IPS-18a (cell line): ENCODE measurements around the gene PRF1.
"Not testable (repeated sequence)": the region's sequence is repeated elsewhere in the genome, so short reads cannot be mapped to it uniquely, and the experiment has no call there.

ENCODE experiments used
- H3K27ac ChIP-seq: one replicate; pipeline ENCODE4 v1.5.1; 2013; ENCODE audit warnings: low read length
- H3K27me3 ChIP-seq: one replicate; pipeline ENCODE4 v1.6.1; 2013; ENCODE audit warnings: mild to moderate bottlenecking, low read length; ENCODE audit not compliant: control insufficient read depth, insufficient read depth
- H3K36me3 ChIP-seq: one replicate; pipeline ENCODE4 v1.6.1; 2013; ENCODE audit warnings: low read depth, low read length; ENCODE audit not compliant: control insufficient read depth
- H3K4me1 ChIP-seq: one replicate; pipeline ENCODE4 v1.6.1; 2013; ENCODE audit warnings: low read depth, low read length; ENCODE audit not compliant: control insufficient read depth
- H3K4me3 ChIP-seq: one replicate; pipeline ENCODE4 v1.5.1; 2013; ENCODE audit warnings: low read length
- H3K9ac ChIP-seq: one replicate; pipeline ENCODE4 v1.6.1; 2013; ENCODE audit warnings: mild to moderate bottlenecking, low read length, moderate library complexity
- H3K9me3 ChIP-seq: one replicate; pipeline ENCODE4 v1.6.1; 2013; ENCODE audit warnings: low read depth, low read length; ENCODE audit not compliant: control insufficient read depth

The PRF1 gene

DNA sequence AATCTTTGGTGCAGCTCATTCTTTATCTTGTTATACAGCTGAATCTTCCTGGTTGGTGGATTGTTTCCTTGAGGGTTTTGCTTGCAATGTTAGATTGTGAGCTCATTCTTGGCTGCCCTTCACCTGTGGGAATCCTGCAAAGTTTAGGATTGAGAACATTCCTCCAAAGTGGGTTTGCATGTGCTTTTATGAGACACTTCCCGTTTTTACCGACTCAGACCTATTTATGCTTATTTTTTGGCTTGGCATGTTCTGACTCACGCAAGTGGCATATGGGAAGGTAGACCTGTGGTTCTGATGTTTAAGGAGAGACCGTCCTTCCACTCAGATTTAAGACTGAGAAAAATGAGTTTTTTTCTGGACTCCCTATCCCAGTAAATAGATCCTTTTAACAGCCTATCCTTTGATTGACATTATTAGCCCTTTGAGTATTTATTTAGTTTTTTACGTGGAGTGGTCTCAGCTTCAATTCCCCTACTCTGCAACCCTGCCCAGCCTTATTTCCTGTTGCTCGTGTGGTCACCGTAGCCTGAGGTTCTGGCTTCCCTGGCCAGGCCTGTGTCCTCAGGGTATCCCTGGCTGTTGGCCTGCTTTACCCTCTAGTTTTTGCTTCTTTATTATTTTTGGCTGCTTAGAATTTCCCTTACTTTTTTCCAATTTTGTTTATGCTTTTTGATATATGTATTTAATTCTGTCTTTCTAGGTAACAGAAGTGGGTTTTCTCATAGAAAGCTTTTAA, 13.4 kb upstream of the PRF1 start:
- Histone ChIP-seq H3K27ac (no peak overlapping the region), H3K9ac (no peak overlapping the region), H3K27me3 (no peaks in the 10 kb centered on the region), H3K9me3 (peaks cover 10% of the 10 kb centered on the region), H3K4me3 (no peak overlapping the region), H3K4me1 (no peaks in the 10 kb centered on the region), H3K36me3 (no peaks in the 10 kb centered on the region)

DNA sequence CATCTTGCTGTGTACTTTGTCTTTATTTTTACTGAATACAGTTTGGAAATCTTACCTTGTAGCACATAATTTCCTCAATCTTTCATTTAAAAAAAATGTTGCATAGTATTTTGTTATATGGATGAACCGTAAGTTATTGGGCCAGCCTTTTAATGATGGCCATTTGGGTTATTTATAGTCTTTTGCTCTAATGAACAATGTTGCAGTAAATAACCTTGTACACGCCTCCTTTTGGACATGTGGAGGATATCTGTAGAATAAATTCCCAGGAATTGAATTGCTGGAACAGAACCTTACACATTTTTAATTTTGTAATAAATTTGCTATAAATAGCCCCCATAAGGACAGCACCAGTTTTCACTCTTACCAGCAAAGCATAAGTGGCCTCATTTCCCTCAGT, 12.7 kb upstream of the PRF1 start:
- H3K36me3 ChIP-seq = no peaks in the 10 kb centered on the region
- H3K4me1 ChIP-seq = no peaks in the 10 kb centered on the region
- peaks cover 3% of the 10 kb centered on the region for H3K9me3 ChIP-seq
- no peak overlapping the region for H3K4me3 ChIP-seq
- H3K27ac ChIP-seq = no peak overlapping the region
- no peak overlapping the region for H3K9ac ChIP-seq
- H3K27me3 ChIP-seq = no peaks in the 10 kb centered on the region

DNA sequence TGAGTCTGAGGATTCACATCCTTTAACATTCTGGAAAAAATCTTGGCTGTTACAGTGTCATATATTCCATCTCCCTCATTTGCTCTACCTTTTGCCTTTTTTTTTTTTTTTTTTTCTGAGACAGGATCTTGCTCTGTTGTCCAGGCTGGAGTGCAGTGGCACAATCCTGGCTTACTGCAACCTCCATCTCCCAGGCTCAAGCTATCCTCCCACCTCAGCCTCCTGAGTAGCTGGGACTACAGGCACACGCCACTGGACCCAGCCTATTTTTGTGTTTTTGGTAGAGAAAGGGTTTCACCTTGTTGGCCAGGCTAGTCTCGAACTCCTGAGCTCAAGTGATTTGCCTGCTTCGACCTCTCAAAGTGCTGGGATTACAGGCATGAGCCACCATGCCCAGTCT, 11.8 kb upstream of the PRF1 start:
- not testable (repeated sequence) for H3K9me3 ChIP-seq, H3K27ac ChIP-seq, H3K4me3 ChIP-seq, H3K9ac ChIP-seq, H3K27me3 ChIP-seq, H3K36me3 ChIP-seq, H3K4me1 ChIP-seq

DNA sequence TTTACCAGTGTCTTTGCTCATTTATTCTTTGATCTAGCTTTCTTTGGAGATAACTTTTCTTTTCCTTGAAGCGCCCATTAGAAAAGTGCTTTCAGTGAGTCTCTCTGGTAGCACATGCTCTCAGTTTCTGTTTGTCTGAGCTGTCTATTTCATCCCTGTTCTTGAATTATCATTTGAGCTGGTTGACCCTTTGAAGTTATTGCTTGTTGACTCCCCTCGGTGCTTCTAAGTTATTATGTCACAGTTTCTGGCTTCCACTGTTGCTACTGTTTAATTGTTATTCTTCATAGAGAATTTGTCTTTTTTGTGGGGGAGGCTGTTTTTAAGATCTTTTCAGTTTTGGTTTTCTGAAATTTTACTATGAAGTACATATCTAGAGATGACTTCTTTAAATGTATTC, 11.4 kb upstream of the PRF1 start:
- no peaks in the 10 kb centered on the region for H3K9me3 ChIP-seq
- no peaks in the 10 kb centered on the region for H3K4me1 ChIP-seq
- H3K9ac ChIP-seq = no peak overlapping the region
- H3K36me3 ChIP-seq = no peaks in the 10 kb centered on the region
- no peaks in the 10 kb centered on the region for H3K27me3 ChIP-seq
- H3K4me3 ChIP-seq = no peak overlapping the region
- H3K27ac ChIP-seq = no peak overlapping the region

DNA sequence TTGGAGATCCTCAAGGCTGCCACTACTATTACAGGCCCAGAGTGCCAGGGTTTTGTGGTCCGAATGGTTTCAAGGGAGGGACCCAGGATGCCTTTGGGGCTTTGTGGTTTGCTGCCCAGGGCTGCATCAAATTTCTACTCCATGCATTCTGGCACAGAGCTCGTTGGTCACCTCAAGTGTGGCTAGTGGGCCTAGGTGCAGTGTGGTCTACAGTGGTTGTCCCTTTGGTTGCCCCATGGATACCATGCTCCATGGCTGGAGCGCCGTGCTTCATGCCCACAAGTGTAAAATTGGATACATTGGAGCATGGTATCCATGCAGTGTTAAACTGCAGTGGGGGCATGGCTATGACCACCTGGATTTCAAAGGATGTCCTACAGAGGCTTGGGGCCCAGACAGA, 5.4 kb upstream of the PRF1 start:
- H3K36me3 ChIP-seq = no peaks in the 10 kb centered on the region
- H3K27ac ChIP-seq = no peak overlapping the region
- no peak overlapping the region for H3K4me3 ChIP-seq
- H3K4me1 ChIP-seq = no peaks in the 10 kb centered on the region
- H3K9ac ChIP-seq = no peak overlapping the region
- H3K9me3 ChIP-seq = no peaks in the 10 kb centered on the region
- no peaks in the 10 kb centered on the region for H3K27me3 ChIP-seq

DNA sequence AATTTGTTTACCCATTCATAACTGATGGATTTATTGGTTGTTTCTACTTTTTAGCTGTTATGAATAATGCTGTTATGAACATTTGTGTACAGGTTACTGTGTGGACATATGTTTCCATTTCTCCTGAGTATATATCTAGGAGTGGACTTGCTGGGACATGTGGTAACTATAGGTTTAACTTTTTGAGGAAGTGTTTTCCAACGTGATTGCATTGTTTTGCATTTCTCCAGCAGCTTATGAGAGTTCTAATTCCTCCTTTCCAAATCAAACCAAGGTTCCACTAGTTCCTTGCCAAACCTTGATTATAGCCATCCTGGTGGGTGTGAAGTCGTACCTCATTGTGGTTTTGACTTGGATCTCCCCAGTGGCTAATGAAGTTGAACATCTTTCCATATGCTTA, 2.6 kb upstream of the PRF1 start:
- H3K36me3 ChIP-seq = no peaks in the 10 kb centered on the region
- no peak overlapping the region for H3K4me3 ChIP-seq
- H3K27ac ChIP-seq = no peak overlapping the region
- no peak overlapping the region for H3K9ac ChIP-seq
- no peaks in the 10 kb centered on the region for H3K4me1 ChIP-seq
- no peaks in the 10 kb centered on the region for H3K27me3 ChIP-seq
- no peaks in the 10 kb centered on the region for H3K9me3 ChIP-seq

DNA sequence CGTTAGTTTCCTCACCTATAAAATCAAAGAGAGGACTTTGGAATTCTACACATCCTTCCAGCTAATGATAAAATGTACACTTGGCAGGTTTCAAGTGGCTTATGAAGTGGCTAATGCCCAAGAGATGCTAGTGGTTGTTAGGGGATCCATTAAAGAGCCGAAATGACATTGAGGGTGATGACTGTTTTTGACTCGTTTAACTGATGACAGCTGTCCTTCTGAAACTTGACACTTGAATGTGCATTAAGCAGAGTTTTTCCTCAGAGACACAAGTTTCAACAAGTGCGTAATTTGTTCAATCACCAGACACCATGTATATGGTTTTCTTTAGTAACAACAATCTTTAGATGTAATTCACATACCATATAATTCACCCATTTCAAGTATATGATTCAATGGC, 1.6 kb upstream of the PRF1 start:
- no peaks in the 10 kb centered on the region for H3K4me1 ChIP-seq
- no peak overlapping the region for H3K4me3 ChIP-seq
- no peaks in the 10 kb centered on the region for H3K27me3 ChIP-seq
- H3K36me3 ChIP-seq = no peaks in the 10 kb centered on the region
- H3K9me3 ChIP-seq = no peaks in the 10 kb centered on the region
- no peak overlapping the region for H3K27ac ChIP-seq
- H3K9ac ChIP-seq = no peak overlapping the region

DNA sequence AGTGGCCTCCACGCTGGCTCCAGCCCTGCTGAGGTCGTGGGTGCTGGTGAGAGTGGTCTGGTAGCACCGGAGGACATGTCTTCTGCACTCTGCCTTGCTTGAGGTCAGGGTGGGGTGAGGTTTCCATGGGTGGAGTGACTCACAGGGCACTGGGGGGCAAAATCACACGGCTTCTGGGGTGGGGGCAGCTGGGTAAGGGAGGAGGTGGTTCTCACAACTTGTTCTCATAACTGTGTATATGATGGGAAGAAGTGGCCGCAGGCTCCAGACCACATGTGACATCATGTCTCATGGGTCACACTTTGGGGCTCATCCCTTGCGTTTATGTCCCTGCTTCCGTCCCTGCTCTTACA, 884 bp upstream of the PRF1 start:
- no peaks in the 10 kb centered on the region for H3K36me3 ChIP-seq

DNA sequence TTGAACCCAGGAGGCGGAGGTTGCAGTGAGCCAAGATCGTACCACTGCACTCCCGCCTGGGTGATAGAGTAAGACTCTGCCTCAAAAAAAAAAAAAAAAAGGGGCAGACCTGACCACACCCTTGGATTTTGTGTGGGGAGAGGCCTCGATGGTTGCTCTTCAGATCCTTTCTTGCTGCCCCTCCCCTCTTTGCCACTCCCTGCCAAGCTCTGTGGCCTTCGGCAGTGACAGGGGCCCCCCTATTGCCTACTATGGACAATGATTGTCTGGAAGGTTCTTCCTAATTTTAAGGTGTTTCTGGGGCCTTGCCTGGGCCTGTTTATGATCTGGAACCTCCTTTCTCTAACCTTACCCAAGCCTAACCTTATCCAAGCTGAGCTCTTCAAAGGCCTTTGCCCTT, 795 bp downstream of the PRF1 start:
- H3K36me3 ChIP-seq = no peaks in the 10 kb centered on the region
- H3K27ac ChIP-seq = no peak overlapping the region
- no peaks in the 10 kb centered on the region for H3K4me1 ChIP-seq
- H3K27me3 ChIP-seq = no peaks in the 10 kb centered on the region
- no peak overlapping the region for H3K4me3 ChIP-seq
- H3K9ac ChIP-seq = no peak overlapping the region
- no peaks in the 10 kb centered on the region for H3K9me3 ChIP-seq

More for the DNA sequence above, 884 bp upstream of the PRF1 start:
- no peak overlapping the region for H3K27ac ChIP-seq
- no peaks in the 10 kb centered on the region for H3K9me3 ChIP-seq
- H3K9ac ChIP-seq = no peak overlapping the region
- no peaks in the 10 kb centered on the region for H3K27me3 ChIP-seq
- no peaks in the 10 kb centered on the region for H3K4me1 ChIP-seq
- H3K4me3 ChIP-seq = no peak overlapping the region

DNA sequence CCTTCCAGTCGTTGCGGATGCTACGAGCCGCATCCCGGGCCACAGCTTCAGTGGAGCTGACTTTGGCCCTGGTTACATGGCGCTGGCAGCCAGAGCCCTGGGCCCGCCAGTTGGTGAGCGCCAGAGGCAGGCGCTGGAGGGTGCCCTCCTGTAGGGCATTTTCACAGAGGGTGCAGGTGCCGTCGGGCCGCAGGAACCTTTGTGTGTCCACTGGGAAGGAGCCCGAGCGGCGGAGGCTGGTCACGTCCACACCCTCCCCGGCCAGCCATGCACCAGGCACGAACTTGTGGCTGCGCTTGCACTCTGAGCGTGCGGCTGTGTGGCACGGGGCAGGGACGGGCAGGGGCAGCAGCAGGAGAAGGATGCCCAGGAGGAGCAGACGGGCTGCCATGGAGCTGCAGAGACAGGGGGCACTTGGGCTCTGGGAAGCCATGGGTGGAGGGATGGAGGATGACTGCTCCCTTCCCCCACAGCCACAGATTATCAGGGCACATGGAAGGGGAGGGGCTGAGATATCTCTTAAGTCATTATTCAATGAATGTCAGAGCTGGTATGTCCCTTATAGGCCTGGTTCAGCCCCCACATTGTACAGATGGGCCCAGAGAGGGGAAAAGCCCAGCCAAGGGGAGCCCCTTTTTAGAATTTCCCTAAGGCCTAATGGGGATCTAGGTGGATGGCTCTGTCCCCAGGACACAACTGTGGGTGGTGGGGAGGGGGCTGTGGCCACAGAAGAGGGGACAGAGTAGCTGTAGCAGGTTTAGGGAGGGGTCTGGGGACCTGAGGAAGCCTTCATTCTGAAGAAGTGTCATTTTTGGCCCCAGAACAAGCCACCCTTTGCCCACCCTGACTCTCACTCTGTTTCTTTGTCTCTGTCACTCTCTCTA, 1.8 kb downstream of the PRF1 start:
- no peaks in the 10 kb centered on the region for H3K4me1 ChIP-seq
- H3K36me3 ChIP-seq = no peaks in the 10 kb centered on the region
- H3K9me3 ChIP-seq = no peaks in the 10 kb centered on the region
- H3K27me3 ChIP-seq = no peaks in the 10 kb centered on the region
- H3K4me3 ChIP-seq = no peak overlapping the region
- H3K9ac ChIP-seq = no peak overlapping the region
- H3K27ac ChIP-seq = no peak overlapping the region

DNA sequence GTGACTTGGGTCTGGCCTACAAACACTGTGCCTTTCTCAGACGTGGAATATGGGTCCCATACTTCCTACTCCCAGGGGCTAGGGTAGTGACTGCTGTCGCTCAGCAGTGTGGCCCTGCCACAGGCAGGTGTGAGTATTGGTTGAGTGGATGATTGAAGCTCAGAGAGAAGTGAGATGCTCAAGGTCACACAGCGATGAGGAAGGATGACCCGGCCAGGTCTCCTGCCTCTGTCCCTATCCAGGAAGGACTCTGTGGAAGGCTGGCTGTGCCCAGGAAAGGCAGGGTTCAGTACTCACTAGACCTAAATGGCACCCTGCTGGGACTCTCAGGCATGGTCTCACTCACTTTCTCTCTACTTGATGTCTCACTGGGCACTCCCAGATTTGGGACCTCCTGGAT, 2.8 kb downstream of the PRF1 start:
- H3K27me3 ChIP-seq = no peaks in the 10 kb centered on the region
- no peaks in the 10 kb centered on the region for H3K36me3 ChIP-seq
- H3K27ac ChIP-seq = no peak overlapping the region

DNA sequence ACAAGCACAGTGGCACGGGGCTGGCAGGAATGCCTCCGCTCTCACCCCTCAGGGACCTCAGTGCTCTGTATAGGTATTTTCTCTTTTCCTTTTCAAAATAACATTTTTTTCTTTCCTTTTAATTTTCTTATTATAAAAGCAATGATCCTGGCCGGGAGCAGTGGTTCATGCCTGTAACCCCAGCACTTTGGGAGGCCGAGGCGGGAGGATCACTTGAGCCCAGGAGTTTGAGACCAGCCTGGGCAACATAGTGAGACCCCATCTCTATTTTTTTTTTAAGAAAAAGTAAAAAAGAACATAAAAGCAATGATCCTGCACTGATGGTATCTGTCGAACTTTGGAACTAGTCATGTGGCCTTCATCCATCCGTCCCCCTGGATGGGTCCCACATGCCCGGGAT, 3.2 kb downstream of the PRF1 start:
- no peak overlapping the region for H3K27ac ChIP-seq

More for the DNA sequence above, 2.8 kb downstream of the PRF1 start:
- H3K4me3 ChIP-seq = no peak overlapping the region
- H3K9ac ChIP-seq = no peak overlapping the region
- no peaks in the 10 kb centered on the region for H3K4me1 ChIP-seq
- no peaks in the 10 kb centered on the region for H3K9me3 ChIP-seq

More for the DNA sequence above, 3.2 kb downstream of the PRF1 start:
- no peak overlapping the region for H3K4me3 ChIP-seq
- H3K27me3 ChIP-seq = no peaks in the 10 kb centered on the region
- H3K9me3 ChIP-seq = no peaks in the 10 kb centered on the region
- H3K4me1 ChIP-seq = no peaks in the 10 kb centered on the region
- H3K9ac ChIP-seq = no peak overlapping the region
- H3K36me3 ChIP-seq = no peaks in the 10 kb centered on the region
